HepG2 (cell line): ENCODE measurements around the gene THBS4. TPM values are rescaled to one million over a fixed set of nuclear protein-coding genes. Genes with fewer than 3 reads are reported as not detected.

Source experiments
- ATF7 ChIP-seq, 2 experiments: fragments of 450-650 bp in 1 of 2; sonication (generic) in 1 of 2; formaldehyde crosslinking in 1 of 2; IDR thresholded peaks; 2 replicates each; pipeline versions ENCODE4 v1.4.0 to v1.6.1; 2016 to 2020; ENCODE audit warnings: antibody characterized with exemption in 1 of 2, mild to moderate bottlenecking in 1 of 2, missing genetic modification reagents in 1 of 2
- CCDC6 ChIP-seq: sonication (generic); formaldehyde crosslinking; IDR thresholded peaks from 2 replicates; pipeline ENCODE4 v1.8.1; 2022; ENCODE audit warnings: mild to moderate bottlenecking, missing genetic modification reagents, moderate library complexity
- DNMT1 ChIP-seq: sonication (generic); formaldehyde crosslinking; IDR thresholded peaks from 2 replicates; pipeline ENCODE4 v1.5.1; 2020; ENCODE audit warnings: mild to moderate bottlenecking, missing genetic modification reagents
- ELF1 ChIP-seq: sonication (generic); formaldehyde crosslinking; IDR thresholded peaks from 2 replicates; pipeline ENCODE4 v1.4.0; 2020; ENCODE audit warnings: missing genetic modification reagents
- ESRRA ChIP-seq: sonication (generic); formaldehyde crosslinking; IDR thresholded peaks from 2 replicates; pipeline ENCODE4 v1.5.1; 2020; ENCODE audit warnings: mild to moderate bottlenecking, low read depth, missing genetic modification reagents
- GABPA ChIP-seq, 2 experiments: IDR thresholded peaks; 2 replicates each; pipeline ENCODE4 v1.6.1; 2011 to 2016; ENCODE audit warnings: low read depth in 2 of 2, low read length in 1 of 2, missing biosample characterization in 1 of 2, missing genetic modification characterization in 1 of 2
- GZF1 ChIP-seq: sonication (generic); formaldehyde crosslinking; IDR thresholded peaks from 2 replicates; pipeline ENCODE4 v1.5.1; 2020; ENCODE audit warnings: mild to moderate bottlenecking, missing genetic modification reagents
- HNRNPK ChIP-seq: fragments of 200-400 bp; formaldehyde crosslinking; IDR thresholded peaks from 2 replicates; pipeline ENCODE4 v1.6.1; 2018; ENCODE audit warnings: low read length, low read depth, moderate library complexity, mild to moderate bottlenecking; ENCODE audit not compliant: poor library complexity, severe bottlenecking
- HOMEZ ChIP-seq: IDR thresholded peaks from 2 replicates; pipeline ENCODE4 v1.6.1; 2016; ENCODE audit warnings: low read depth
- JARID2 ChIP-seq: sonication (generic); formaldehyde crosslinking; IDR thresholded peaks from 2 replicates; pipeline ENCODE4 v1.8.1; 2023; ENCODE audit warnings: missing genetic modification reagents, inconsistent platforms; ENCODE audit not compliant: insufficient replicate concordance
- MAX ChIP-seq: IDR thresholded peaks from 2 replicates; pipeline ENCODE4 v1.6.1; 2012; ENCODE audit warnings: inconsistent platforms
- MIXL1 ChIP-seq: IDR thresholded peaks from 2 replicates; pipeline ENCODE4 v1.6.1; 2016
- MTF1 ChIP-seq: sonication (generic); formaldehyde crosslinking; IDR thresholded peaks from 2 replicates; pipeline ENCODE4 v1.5.0; 2020; ENCODE audit warnings: missing genetic modification reagents
- PRMT3 ChIP-seq: sonication (generic); formaldehyde crosslinking; IDR thresholded peaks from 2 replicates; pipeline ENCODE4 v1.8.1; 2022; ENCODE audit warnings: low read depth, mild to moderate bottlenecking, moderate library complexity, missing genetic modification reagents, borderline replicate concordance
- RXRB ChIP-seq: IDR thresholded peaks from 2 replicates; pipeline ENCODE4 v1.6.1; 2016; ENCODE audit warnings: borderline replicate concordance, missing genetic modification reagents, missing compliant biosample characterization
- SMC3 ChIP-seq: IDR thresholded peaks from 2 replicates; pipeline ENCODE4 v1.6.1; 2011; ENCODE audit warnings: low read length, improper control_type of control experiment
- TEAD3 ChIP-seq: optimal IDR thresholded peaks from 2 replicates; pipeline ENCODE3; 2016; ENCODE audit warnings: borderline replicate concordance
- THAP7 ChIP-seq: sonication (generic); formaldehyde crosslinking; IDR thresholded peaks from 2 replicates; pipeline ENCODE4 v1.8.1; 2023; ENCODE audit warnings: mild to moderate bottlenecking, missing genetic modification reagents
- ZBTB20 ChIP-seq: sonication (generic); formaldehyde crosslinking; IDR thresholded peaks from 2 replicates; pipeline ENCODE4 v1.8.1; 2023; ENCODE audit warnings: missing genetic modification reagents, low read depth, mild to moderate bottlenecking, borderline replicate concordance
- ZNF121 ChIP-seq: sonication (generic); formaldehyde crosslinking; IDR thresholded peaks from 2 replicates; pipeline ENCODE4 v1.5.0; 2020; ENCODE audit warnings: mild to moderate bottlenecking, missing genetic modification reagents
- ZNF225 ChIP-seq: sonication (generic); formaldehyde crosslinking; IDR thresholded peaks from 2 replicates; pipeline ENCODE4 v1.4.0; 2020; ENCODE audit warnings: mild to moderate bottlenecking, missing genetic modification reagents
- ZNF274 ChIP-seq: sonication (generic); formaldehyde crosslinking; IDR thresholded peaks from 2 replicates; pipeline ENCODE4 v1.5.1; 2020; ENCODE audit warnings: mild to moderate bottlenecking, missing genetic modification reagents
- ZNF441 ChIP-seq: sonication (generic); formaldehyde crosslinking; IDR thresholded peaks from 2 replicates; pipeline ENCODE4 v1.7.0; 2021; ENCODE audit warnings: missing genetic modification reagents, borderline replicate concordance
- ZNF777 ChIP-seq: sonication (generic); formaldehyde crosslinking; IDR thresholded peaks from 2 replicates; pipeline ENCODE4 v1.4.0; 2020; ENCODE audit warnings: missing genetic modification reagents
- polyA plus RNA-seq, 8 experiments: library from polyadenylated mRNA; depleted of rRNA in 3 of 8; stranded (reverse) in 7 of 8; unstranded in 1 of 8; fragments of >200 nt; fragmentation: Illumina TruSeq in 4 of 8; extraction: Trizol in 4 of 8; gene quantifications; 2 replicates each; pipeline versions ENCODE4 v1.2.1 to v1.2.3, GENCODE V29; 2011 to 2016; ENCODE audit warnings: low read depth in 4 of 8, missing spikeins in 1 of 8, mixed read lengths in 1 of 8; ENCODE audit not compliant: insufficient read depth in 1 of 8
- total RNA-seq, 5 experiments: library from RNA; depleted of rRNA; stranded (reverse); fragments of >200 nt; fragmentation: Illumina TruSeq; extraction: Trizol; gene quantifications; 2 replicates each; pipeline ENCODE4 v1.2.3, GENCODE V29; 2016; ENCODE audit warnings: low read depth in 1 of 5
- TF ChIP-seq, protein P1 (sequence below): sonication (generic); formaldehyde crosslinking; IDR thresholded peaks from 2 replicates; pipeline ENCODE4 v1.5.0; 2020; ENCODE audit warnings: mild to moderate bottlenecking, missing genetic modification reagents

The THBS4 gene
- total and polyA plus RNA-seq, 2 of the 13 experiments (the other 11 are each of a cell fraction or from before 2014, with no cell fraction given), result 0.60 to 1.2 TPM

DNA sequence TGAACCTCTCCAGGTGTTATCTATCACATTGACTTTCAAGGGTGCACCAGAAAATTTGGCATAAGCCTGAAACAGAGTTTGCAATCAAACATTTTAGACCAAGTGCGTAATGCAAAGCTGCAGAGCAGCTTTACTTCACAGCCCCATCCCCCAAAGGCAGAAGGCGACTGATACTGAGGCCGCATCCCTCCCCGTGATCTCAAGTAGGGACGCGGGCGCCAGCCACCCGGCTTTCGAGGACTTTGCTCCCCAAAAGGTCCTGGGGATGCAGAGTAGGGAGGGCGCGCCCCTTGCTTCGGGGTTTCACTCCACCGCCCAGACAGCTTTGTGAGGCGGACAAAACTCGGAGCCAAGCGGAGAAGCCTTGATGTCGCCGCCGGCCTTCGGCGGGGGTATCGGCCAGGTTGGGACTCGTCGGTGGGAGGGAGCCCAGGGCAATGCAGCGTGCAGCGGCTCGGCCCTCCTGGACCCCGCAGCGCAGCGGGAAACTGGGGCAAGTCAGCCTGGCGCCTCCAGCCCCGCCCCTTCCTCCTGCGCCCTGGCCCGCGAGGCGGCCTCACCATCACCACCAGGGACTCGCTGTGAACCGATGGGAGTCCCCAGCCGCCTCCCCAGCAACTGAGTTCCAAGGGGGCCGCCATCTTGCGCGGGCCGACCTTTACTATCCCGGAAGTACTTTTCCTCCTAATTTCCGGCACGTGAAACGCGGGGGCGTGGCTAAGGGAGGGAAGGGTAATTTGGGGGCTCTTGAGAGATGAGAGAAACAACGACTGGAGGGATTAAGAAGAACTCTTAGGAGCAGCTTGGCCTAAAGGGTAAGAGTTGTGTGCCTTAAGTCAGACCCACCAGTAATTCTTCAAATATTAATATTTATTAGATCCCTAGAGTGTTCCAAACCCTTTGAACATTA is 44.3 kb upstream of the THBS4 start, which contains the start of gene MTX3 (continued):
- TF ChIP-seq HOMEZ (CRISPR knock-in tag) (peak; percentile 84), TEAD3 (CRISPR knock-in tag) (peak; percentile 31), MTF1 (CRISPR knock-in tag) (no peak), ZNF777 (CRISPR knock-in tag) (peak; percentile 40; the same call in 1 of the 2 replicates), ATF7 (IDR thresholded peaks at IDR 0.05) (no peak), ATF7 (CRISPR knock-in tag; IDR thresholded peaks at IDR 0.05) (peak; percentile 25; the same call in 1 of the 2 replicates), HNRNPK (no peak), JARID2 (CRISPR knock-in tag) (no peak), ZNF274 (CRISPR knock-in tag) (peak; percentile 83), ZNF121 (CRISPR knock-in tag) (peak; percentile 78), DNMT1 (peak; percentile 80; the same call in 1 of the 2 replicates), RXRB (CRISPR knock-in tag) (peak; percentile 66; the same call in 1 of the 2 replicates), PRMT3 (CRISPR knock-in tag) (no peak), GABPA (IDR thresholded peaks at IDR 0.05; ENCODE audit: low read depth, low read length) (peak; percentile 77), GABPA (CRISPR knock-in tag; IDR thresholded peaks at IDR 0.05; ENCODE audit: low read depth) (peak; percentile 98), ZBTB20 (CRISPR knock-in tag) (peak; percentile 42; the same call in 1 of the 2 replicates), ELF1 (CRISPR knock-in tag) (peak; percentile 87), CCDC6 (peak; percentile 57), ZNF225 (CRISPR knock-in tag) (peak; percentile 85; the same call in 1 of the 2 replicates), ZNF441 (CRISPR knock-in tag) (peak; percentile 42; the same call in 1 of the 2 replicates), THAP7 (CRISPR knock-in tag) (0 out of 2 replicates have a peak, but pooled peaks have one; percentile 61), MAX (peak; percentile 66), SMC3 (no peak), MIXL1 (CRISPR knock-in tag) (peak; percentile 97), ESRRA (CRISPR knock-in tag) (no peak), GZF1 (CRISPR knock-in tag) (peak; percentile 54; the same call in 1 of the 2 replicates)
- TF ChIP-seq, protein P1, sequence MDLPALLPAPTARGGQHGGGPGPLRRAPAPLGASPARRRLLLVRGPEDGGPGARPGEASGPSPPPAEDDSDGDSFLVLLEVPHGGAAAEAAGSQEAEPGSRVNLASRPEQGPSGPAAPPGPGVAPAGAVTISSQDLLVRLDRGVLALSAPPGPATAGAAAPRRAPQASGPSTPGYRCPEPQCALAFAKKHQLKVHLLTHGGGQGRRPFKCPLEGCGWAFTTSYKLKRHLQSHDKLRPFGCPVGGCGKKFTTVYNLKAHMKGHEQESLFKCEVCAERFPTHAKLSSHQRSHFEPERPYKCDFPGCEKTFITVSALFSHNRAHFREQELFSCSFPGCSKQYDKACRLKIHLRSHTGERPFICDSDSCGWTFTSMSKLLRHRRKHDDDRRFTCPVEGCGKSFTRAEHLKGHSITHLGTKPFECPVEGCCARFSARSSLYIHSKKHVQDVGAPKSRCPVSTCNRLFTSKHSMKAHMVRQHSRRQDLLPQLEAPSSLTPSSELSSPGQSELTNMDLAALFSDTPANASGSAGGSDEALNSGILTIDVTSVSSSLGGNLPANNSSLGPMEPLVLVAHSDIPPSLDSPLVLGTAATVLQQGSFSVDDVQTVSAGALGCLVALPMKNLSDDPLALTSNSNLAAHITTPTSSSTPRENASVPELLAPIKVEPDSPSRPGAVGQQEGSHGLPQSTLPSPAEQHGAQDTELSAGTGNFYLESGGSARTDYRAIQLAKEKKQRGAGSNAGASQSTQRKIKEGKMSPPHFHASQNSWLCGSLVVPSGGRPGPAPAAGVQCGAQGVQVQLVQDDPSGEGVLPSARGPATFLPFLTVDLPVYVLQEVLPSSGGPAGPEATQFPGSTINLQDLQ (CRISPR knock-in tag), result no peak
